A673 (cell line): ENCODE data around the gene GGT7. TPM values are rescaled to one million over a fixed set of nuclear protein-coding genes. Genes with fewer than 3 reads are reported as not detected.

ENCODE experiments used
- BruUV-seq: library from RNA; stranded (reverse); fragments of 400-500 nt; replicated peaks from 2 replicates; lab custom pipeline; 2021; lab: Mats Ljungman, UMichigan
- CTCF ChIA-PET: fragments of 300-600 bp; sonication (Branson Sonifier 250); formaldehyde crosslinking; loops from one replicate; lab custom pipeline; 2022; ENCODE audit warnings: antibody characterized with exemption; lab: Charles Lee
- POLR2A ChIA-PET: fragments of 300-600 bp; sonication (Branson Sonifier 250); formaldehyde crosslinking; loops from one replicate; lab custom pipeline; 2022; ENCODE audit warnings: antibody characterized with exemption; ENCODE audit not compliant: low non-redundant PET; lab: Charles Lee
- DNase-seq: peaks from one replicate; pipeline ENCODE4 v3.0.0-alpha.2; 2015; ENCODE audit warnings: low spot score
- H3K27ac ChIP-seq: fragments of 200-600 bp; sonication (generic); 2 replicates; pipeline ENCODE4 v1.5.1; 2016; ENCODE audit warnings: mixed run types, low read depth, mild to moderate bottlenecking, mixed read lengths, antibody characterized with exemption, low read length; ENCODE audit not compliant: poor library complexity, severe bottlenecking
- H3K27me3 ChIP-seq: fragments of 200-600 bp; sonication (generic); replicated peaks from 2 replicates; pipeline ENCODE4 v1.6.1; 2017; ENCODE audit warnings: mixed run types, low read depth, mild to moderate bottlenecking, mixed read lengths, antibody characterized with exemption, low read length; ENCODE audit not compliant: insufficient read depth, poor library complexity
- H3K36me3 ChIP-seq: fragments of 200-600 bp; sonication (generic); 2 replicates; pipeline ENCODE4 v1.6.1; 2016; ENCODE audit warnings: mixed run types, mild to moderate bottlenecking, mixed read lengths, antibody characterized with exemption, low read length; ENCODE audit not compliant: insufficient read depth, poor library complexity, severe bottlenecking
- H3K4me1 ChIP-seq: fragments of 200-600 bp; sonication (generic); 2 replicates; pipeline ENCODE4 v1.6.1; 2017; ENCODE audit warnings: mixed run types, mild to moderate bottlenecking, mixed read lengths, antibody characterized with exemption, low read length; ENCODE audit not compliant: insufficient read depth, poor library complexity, severe bottlenecking
- H3K4me3 ChIP-seq: fragments of 200-600 bp; sonication (generic); 2 replicates; pipeline ENCODE4 v1.5.1; 2016; ENCODE audit warnings: low read depth, mixed run types, mild to moderate bottlenecking, mixed read lengths, low read length; ENCODE audit not compliant: poor library complexity, severe bottlenecking
- H3K9me3 ChIP-seq: fragments of 200-600 bp; sonication (generic); 2 replicates; pipeline ENCODE4 v1.6.1; 2016; ENCODE audit warnings: mixed run types, low read depth, mild to moderate bottlenecking, mixed read lengths, antibody characterized with exemption, low read length; ENCODE audit not compliant: poor library complexity, severe bottlenecking
- EZH2 ChIP-seq: fragments of 200-600 bp; sonication (generic); IDR thresholded peaks from 2 replicates; pipeline ENCODE4 v1.6.1; 2017; ENCODE audit warnings: borderline replicate concordance, low read depth, mild to moderate bottlenecking, mixed read lengths, antibody characterized with exemption, low read length; ENCODE audit not compliant: poor library complexity, severe bottlenecking
- intact Hi-C: fragments of 100-400 bp; cut with micrococcal nuclease; formaldehyde crosslinking; loops from one replicate; pipeline ENCODE4 v1.10.0; 2022; ENCODE audit not compliant: unreplicated experiment
- total RNA-seq: library from RNA; stranded (reverse); gene quantifications from 2 replicates; pipeline ENCODE4 v1.2.3, GENCODE V29; 2021
- TF ChIP-seq, protein P1 (sequence below): fragments of 300-800, 200-600 bp; sonication (generic); conservative IDR thresholded peaks from 2 replicates; pipeline ENCODE4 v1.5.1; 2017; ENCODE audit warnings: low read depth, mild to moderate bottlenecking, antibody characterized with exemption, low read length, moderate library complexity, mixed read lengths

GGT7 gene
- total RNA-seq, 1 experiment from 2014 or later, result 14.1 TPM

DNA sequence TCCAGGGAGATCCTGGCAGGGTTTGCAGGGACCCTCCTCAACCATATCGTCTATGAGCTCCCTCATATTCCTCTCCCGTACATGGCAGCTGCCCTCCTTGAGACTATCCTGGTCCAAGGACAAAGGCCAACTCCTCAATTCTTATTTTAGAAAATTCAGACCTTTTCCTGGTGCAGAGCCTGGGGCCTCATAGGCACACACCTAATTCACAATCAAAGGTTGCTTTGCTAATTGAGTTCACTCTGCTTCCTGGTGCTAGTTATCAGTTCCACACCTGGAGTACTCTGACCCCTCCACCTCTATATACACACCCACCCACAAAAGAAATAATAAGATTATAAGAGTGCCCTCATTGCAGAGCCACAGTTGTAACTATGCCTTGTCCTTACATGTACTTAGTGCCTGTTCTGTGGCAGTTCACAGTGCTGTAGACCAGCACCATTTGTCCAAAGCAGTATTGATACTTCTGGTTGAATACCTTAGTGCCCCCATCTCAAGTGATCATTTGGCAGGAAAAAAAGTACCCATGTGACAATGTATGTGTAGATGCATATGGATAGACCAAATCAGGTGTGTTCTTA is 44.2 kb upstream of the GGT7 start:
- DNase-seq, result no peak
- TF ChIP-seq EZH2, result no peak
- TF ChIP-seq, protein P1, sequence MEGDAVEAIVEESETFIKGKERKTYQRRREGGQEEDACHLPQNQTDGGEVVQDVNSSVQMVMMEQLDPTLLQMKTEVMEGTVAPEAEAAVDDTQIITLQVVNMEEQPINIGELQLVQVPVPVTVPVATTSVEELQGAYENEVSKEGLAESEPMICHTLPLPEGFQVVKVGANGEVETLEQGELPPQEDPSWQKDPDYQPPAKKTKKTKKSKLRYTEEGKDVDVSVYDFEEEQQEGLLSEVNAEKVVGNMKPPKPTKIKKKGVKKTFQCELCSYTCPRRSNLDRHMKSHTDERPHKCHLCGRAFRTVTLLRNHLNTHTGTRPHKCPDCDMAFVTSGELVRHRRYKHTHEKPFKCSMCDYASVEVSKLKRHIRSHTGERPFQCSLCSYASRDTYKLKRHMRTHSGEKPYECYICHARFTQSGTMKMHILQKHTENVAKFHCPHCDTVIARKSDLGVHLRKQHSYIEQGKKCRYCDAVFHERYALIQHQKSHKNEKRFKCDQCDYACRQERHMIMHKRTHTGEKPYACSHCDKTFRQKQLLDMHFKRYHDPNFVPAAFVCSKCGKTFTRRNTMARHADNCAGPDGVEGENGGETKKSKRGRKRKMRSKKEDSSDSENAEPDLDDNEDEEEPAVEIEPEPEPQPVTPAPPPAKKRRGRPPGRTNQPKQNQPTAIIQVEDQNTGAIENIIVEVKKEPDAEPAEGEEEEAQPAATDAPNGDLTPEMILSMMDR, result no peak
- Histone ChIP-seq H3K9me3 (no peaks in the 10 kb centered on the region), H3K4me1 (no peaks in the 10 kb centered on the region), H3K27me3 (no peaks in the 10 kb centered on the region), H3K27ac (no peak overlapping the region), H3K4me3 (no peak overlapping the region), H3K36me3 (peaks cover 15% of the 10 kb centered on the region)
- BruUV-seq, result no TSS peak
- ChIA-PET CTCF (no interaction called here), POLR2A (no interaction called here)
- intact Hi-C loops, result no loop called here

DNA sequence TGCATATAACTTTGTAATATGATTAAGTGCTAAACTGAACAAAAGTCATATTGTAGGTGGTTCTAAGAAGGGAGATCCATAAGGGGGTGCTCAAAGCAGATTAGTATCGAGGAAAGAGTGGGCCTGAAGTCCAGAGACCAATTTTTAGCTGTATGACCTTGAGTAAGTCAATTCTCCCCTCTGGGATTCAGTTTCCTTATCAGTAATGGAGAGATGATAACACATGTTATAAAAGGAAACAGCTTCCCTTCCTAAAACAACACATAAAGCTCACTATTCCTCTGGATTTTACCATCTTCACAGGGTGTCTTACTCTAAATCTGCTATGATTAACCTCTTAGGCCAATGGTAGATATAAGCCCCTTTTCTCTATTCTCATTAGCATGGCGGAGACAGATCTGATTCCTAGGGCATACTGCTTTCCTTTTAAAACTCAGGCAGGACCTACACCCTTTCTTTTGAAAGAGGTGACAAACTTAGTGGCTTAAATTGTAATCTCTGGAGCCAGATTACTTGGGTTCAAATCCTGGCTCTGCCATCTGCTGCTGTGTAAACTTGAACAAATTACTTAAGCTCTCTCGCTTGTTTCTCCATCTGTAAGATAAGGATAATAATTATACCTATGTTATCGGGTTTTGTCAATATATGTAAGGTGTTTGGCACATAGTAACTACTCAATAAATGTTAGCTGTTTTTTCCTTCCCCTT is 43.2 kb upstream of the GGT7 start:
- Histone ChIP-seq H3K27me3 (no peaks in the 10 kb centered on the region), H3K4me1 (no peaks in the 10 kb centered on the region), H3K9me3 (no peaks in the 10 kb centered on the region), H3K27ac (no peak overlapping the region), H3K36me3 (peaks cover 7% of the 10 kb centered on the region), H3K4me3 (no peak overlapping the region)
- ChIA-PET CTCF (no interaction called here), POLR2A (no interaction called here)
- no peak for DNase-seq
- BruUV-seq, result no TSS peak
- TF ChIP-seq EZH2, result no peak
- TF ChIP-seq, protein P1, result no peak
- intact Hi-C loops, result no loop called here

DNA sequence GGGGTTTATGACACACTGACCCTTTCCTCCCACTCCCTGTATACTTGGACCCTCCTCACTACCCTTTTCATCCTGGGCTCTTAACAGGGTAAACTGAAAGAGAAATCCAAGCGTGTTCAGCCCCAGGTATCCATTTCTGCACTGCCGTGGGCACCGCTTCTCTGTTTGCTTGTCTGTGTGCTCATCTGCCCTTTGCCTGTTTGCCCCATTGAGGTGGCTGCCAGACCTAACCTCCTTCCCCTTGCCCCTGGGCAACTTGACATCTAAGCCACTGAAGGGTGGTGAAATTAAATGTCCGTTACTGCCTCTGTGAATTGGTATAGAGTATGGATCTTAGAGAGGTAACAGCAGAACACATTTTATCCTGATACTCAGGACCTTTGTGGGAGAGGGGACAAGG is 42.5 kb upstream of the GGT7 start:
- TF ChIP-seq, protein P1, result no peak
- no peak for TF ChIP-seq EZH2
- POLR2A ChIA-PET, result no interaction called here
- intact Hi-C loops, result no loop called here
- DNase-seq, result no peak
- no peak overlapping the region for H3K27ac ChIP-seq
- no peaks in the 10 kb centered on the region for H3K27me3 ChIP-seq
- no peaks in the 10 kb centered on the region for H3K9me3 ChIP-seq
- H3K36me3 ChIP-seq, result no peaks in the 10 kb centered on the region
- H3K4me3 ChIP-seq, result no peak overlapping the region
- BruUV-seq, result no TSS peak
- CTCF ChIA-PET, result no interaction called here
- no peaks in the 10 kb centered on the region for H3K4me1 ChIP-seq
